ENCODE data around the gene MRGPRF. TPM values are rescaled to one million over a fixed set of nuclear protein-coding genes. Genes with fewer than 3 reads are reported as not detected.

MRGPRF gene
- total and polyA plus RNA-seq, 2 of the 8 experiments (the other 6 are each of a cell fraction or from before 2014, with no cell fraction given) = 7.5 to 11.0 TPM

GRCh38 chr11:68989936-68990606 is 23.0 kb downstream of the MRGPRF start:
- Histone ChIP-seq H3K56ac (replicated peaks; ENCODE audit: insufficient read length, low read depth, low read length) (no peak overlapping the region), H4K8ac (ENCODE audit: extremely low read depth, insufficient read depth, low read length) (no peak overlapping the region), H2BK15ac (ENCODE audit: low read length) (no peak overlapping the region), H3K4me2 (ENCODE audit: insufficient read depth in 1 of 2, low read depth in 2 of 2, low read length in 2 of 2) (no peak overlapping the region), H2BK12ac (ENCODE audit: low read depth, low read length) (no peak overlapping the region), H2AK5ac (ENCODE audit: low read depth, low read length) (no peak overlapping the region), H2BK5ac (ENCODE audit: low read depth, low read length) (no peak overlapping the region), H2BK20ac (ENCODE audit: low read length) (no peak overlapping the region), H3K79me2 (ENCODE audit: control insufficient read depth in 1 of 2, insufficient read depth in 2 of 2, low read length in 2 of 2) (no peaks in the 10 kb centered on the region), H3K18ac (ENCODE audit: extremely low read depth, low read length) (no peak overlapping the region), H3K36me3 (ENCODE audit: control insufficient read depth in 2 of 4, insufficient read depth in 4 of 4, low read length in 3 of 4) (no peaks in the 10 kb centered on the region), H3K9ac (replicated peaks in 1 of 4; ENCODE audit: extremely low read depth in 1 of 4, low read depth in 3 of 4, low read length in 3 of 4) (no peak overlapping the region), H3K79me1 (ENCODE audit: low read depth, low read length) (no peaks in the 10 kb centered on the region), H4K5ac (ENCODE audit: insufficient read length, low read depth, low read length) (no peak overlapping the region), H4K20me1 (replicated peaks in 1 of 2; ENCODE audit: control insufficient read depth in 1 of 2, insufficient read depth in 2 of 2, low read length in 2 of 2) (peaks cover 0 to 2% of the 10 kb centered on the region in 2 experiments), H3K23ac (ENCODE audit: insufficient read length) (no peak overlapping the region), H3K14ac (ENCODE audit: insufficient read length) (no peak overlapping the region), H3K4ac (replicated peaks; ENCODE audit: insufficient read length, low read depth, low read length) (no peak overlapping the region), H3K27ac (ENCODE audit: low read depth, low read length) (no peak overlapping the region), H3K9me3 (ENCODE audit: insufficient read depth in 2 of 2, low read depth in 1 of 2, low read length in 1 of 2) (peaks cover 0 to 4% of the 10 kb centered on the region in 2 experiments; a peak in 1 of 4 replicates), H2BK120ac (replicated peaks; ENCODE audit: low read depth, low read length) (no peak overlapping the region), H3K23me2 (ENCODE audit: low read depth, low read length) (no peaks in the 10 kb centered on the region), H3K4me3 (ENCODE audit: extremely low read depth in 1 of 4, insufficient read depth in 2 of 4, low read depth in 3 of 4, low read length in 4 of 4) (no peak overlapping the region), H3K4me1 (replicated peaks in 1 of 4; ENCODE audit: control insufficient read depth in 3 of 4, insufficient read depth in 4 of 4, low read length in 3 of 4) (no peaks in the 10 kb centered on the region), H4K91ac (replicated peaks; ENCODE audit: insufficient read length, low read length) (no peak overlapping the region), H2AFZ (ENCODE audit: low read length) (no peak overlapping the region), H3K27me3 (replicated peaks in 1 of 4; ENCODE audit: control insufficient read depth in 3 of 4, extremely low read depth in 1 of 4, insufficient read depth in 3 of 4, low read length in 3 of 4) (no peaks in the 10 kb centered on the region)
- no peak for FAIRE-seq
- TF ChIP-seq ATF2 (IDR thresholded peaks at IDR 0.05; ENCODE audit: low read length) (no peak), SIX5 (IDR thresholded peaks at IDR 0.05; ENCODE audit: low read depth, low read length) (no peak), BRCA1 (IDR thresholded peaks at IDR 0.05; ENCODE audit: low read depth, low read length) (no peak), YY1 (IDR thresholded peaks at IDR 0.05; ENCODE audit: low read depth, low read length) (no peak)
- CTCF ChIA-PET (ENCODE audit: partially characterized antibody) = no interaction called here
- POLR2A ChIA-PET (ENCODE audit: partially characterized antibody) = no interaction called here
- no peak for DNase-seq (ENCODE audit: low read depth in 1 of 2, low spot score in 2 of 2)
- WGBS, 2 experiments (ENCODE audit: extremely low coverage in 1 of 2, insufficient coverage in 1 of 2, insufficient read length in 1 of 2, insufficient replicate concordance in 2 of 2, low coverage in 1 of 2, low lambda C conversion rate in 2 of 2, missing lambda C conversion rate in 1 of 2) = 76% methylated on average over 8 of the region's 8 CpGs; no CpG with 5 or more reads in 1 of the 2 experiments

Data from H1 (cell line).